HAP-1 (cell line): ENCODE data around the gene SLC38A9.
A peak's percentile ranks its signal among the peaks of the same experiment; 100 is the strongest.

ENCODE experiments used
- DNase-seq, 2 experiments: peaks; one replicate each; pipeline ENCODE4 v3.0.0-alpha.2; 2016 to 2020; ENCODE audit warnings: low spot score in 2 of 2
- H3K27me3 ChIP-seq: fragments of 250-450 bp; sonication (Bioruptor Pico); 2 replicates; pipeline ENCODE4 v1.5.1; 2020; ENCODE audit warnings: low read depth, mild to moderate bottlenecking, moderate library complexity
- H3K36me3 ChIP-seq: fragments of 250-450 bp; sonication (Bioruptor Pico); replicated peaks from 2 replicates; pipeline ENCODE4 v1.5.1; 2020; ENCODE audit warnings: mild to moderate bottlenecking
- H3K4me1 ChIP-seq: fragments of 250-450 bp; sonication (Bioruptor Pico); 2 replicates; pipeline ENCODE4 v1.5.1; 2020; ENCODE audit warnings: mild to moderate bottlenecking
- H3K4me3 ChIP-seq: fragments of 250-450 bp; sonication (Bioruptor Pico); 2 replicates; pipeline ENCODE4 v1.5.1; 2020; ENCODE audit warnings: mild to moderate bottlenecking, moderate library complexity
- H3K9me3 ChIP-seq: fragments of 250-450 bp; sonication (Bioruptor Pico); 2 replicates; pipeline ENCODE4 v1.5.1; 2020; ENCODE audit warnings: mild to moderate bottlenecking, moderate library complexity
- in situ Hi-C: fragments of 300-500 bp; cut with MboI; formaldehyde crosslinking; loops from 3 replicates; pipeline ENCODE4 v1.14.3; 2020; ENCODE audit warnings: low sequenced_read_pairs, inconsistent platforms, mixed read lengths

The SLC38A9 gene

GRCh38 chr5:55626790-55627189, 85.3 kb downstream of the SLC38A9 start:
- in situ Hi-C loops = no loop called here
- Histone ChIP-seq H3K27me3 (no peaks in the 10 kb centered on the region), H3K4me1 (peaks cover 44% of the 10 kb centered on the region), H3K4me3 (no peak overlapping the region), H3K36me3 (no peaks in the 10 kb centered on the region), H3K9me3 (no peaks in the 10 kb centered on the region)
- no peak for DNase-seq

GRCh38 chr5:55625913-55626312, 86.2 kb downstream of the SLC38A9 start:
- DNase-seq = no peak
- Histone ChIP-seq H3K4me3 (no peak overlapping the region), H3K27me3 (no peaks in the 10 kb centered on the region), H3K9me3 (no peaks in the 10 kb centered on the region), H3K36me3 (no peaks in the 10 kb centered on the region), H3K4me1 (peaks cover 44% of the 10 kb centered on the region)
- in situ Hi-C loops = no loop called here

GRCh38 chr5:55625589-55625909, 86.6 kb downstream of the SLC38A9 start:
- in situ Hi-C loops = no loop called here
- H3K4me1 ChIP-seq = peaks cover 44% of the 10 kb centered on the region
- peak; percentile 61 to 71 for DNase-seq
- H3K27me3 ChIP-seq = no peaks in the 10 kb centered on the region
- no peaks in the 10 kb centered on the region for H3K36me3 ChIP-seq
- no peaks in the 10 kb centered on the region for H3K9me3 ChIP-seq
- H3K4me3 ChIP-seq = no peak overlapping the region

GRCh38 chr5:55624841-55625588, 87.1 kb downstream of the SLC38A9 start:
- Histone ChIP-seq H3K9me3 (no peaks in the 10 kb centered on the region), H3K27me3 (no peaks in the 10 kb centered on the region), H3K4me3 (no peak overlapping the region), H3K4me1 (peaks cover 44% of the 10 kb centered on the region), H3K36me3 (no peaks in the 10 kb centered on the region)
- peak; percentile 88 to 91 for DNase-seq
- in situ Hi-C loops = no loop called here

GRCh38 chr5:55623789-55624188, 88.3 kb downstream of the SLC38A9 start:
- no peaks in the 10 kb centered on the region for H3K36me3 ChIP-seq
- peak; percentile 58 to 71 for DNase-seq

GRCh38 chr5:55622460-55622859, 89.7 kb downstream of the SLC38A9 start:
- Histone ChIP-seq H3K36me3 (no peaks in the 10 kb centered on the region), H3K9me3 (no peaks in the 10 kb centered on the region), H3K4me1 (peaks cover 40% of the 10 kb centered on the region), H3K27me3 (no peaks in the 10 kb centered on the region), H3K4me3 (no peak overlapping the region)
- no peak for DNase-seq
- in situ Hi-C loops = no loop called here

More at GRCh38 chr5:55623789-55624188, 88.3 kb downstream of the SLC38A9 start:
- Histone ChIP-seq H3K4me1 (peaks cover 44% of the 10 kb centered on the region), H3K4me3 (no peak overlapping the region), H3K27me3 (no peaks in the 10 kb centered on the region), H3K9me3 (no peaks in the 10 kb centered on the region)
- in situ Hi-C loops = no loop called here

- no peak for DNase-seq
- peaks cover 28% of the 10 kb centered on the region for H3K4me1 ChIP-seq
- in situ Hi-C loops = no loop called here
These were observed 90.9 kb downstream of the SLC38A9 start for GRCh38 chr5:55621229-55621628.

GRCh38 chr5:55620766-55621160, 91.4 kb downstream of the SLC38A9 start:
- no peak overlapping the region for H3K4me3 ChIP-seq
- no peaks in the 10 kb centered on the region; the same call in 1 of the 2 replicates for H3K9me3 ChIP-seq
- no peaks in the 10 kb centered on the region for H3K27me3 ChIP-seq
- in situ Hi-C loops = no loop called here
- no peaks in the 10 kb centered on the region for H3K36me3 ChIP-seq
- no peak for DNase-seq
- H3K4me1 ChIP-seq = peaks cover 23% of the 10 kb centered on the region

More at GRCh38 chr5:55621229-55621628, 90.9 kb downstream of the SLC38A9 start:
- no peaks in the 10 kb centered on the region for H3K36me3 ChIP-seq
- H3K9me3 ChIP-seq = no peaks in the 10 kb centered on the region; the same call in 1 of the 2 replicates
- no peak overlapping the region for H3K4me3 ChIP-seq
- H3K27me3 ChIP-seq = no peaks in the 10 kb centered on the region

- no peaks in the 10 kb centered on the region for H3K36me3 ChIP-seq
- peaks cover 18% of the 10 kb centered on the region for H3K4me1 ChIP-seq
- no peaks in the 10 kb centered on the region for H3K27me3 ChIP-seq
- in situ Hi-C loops = no loop called here
- no peak overlapping the region for H3K4me3 ChIP-seq
- no peak for DNase-seq
- no peaks in the 10 kb centered on the region; the same call in 1 of the 2 replicates for H3K9me3 ChIP-seq
These were observed 91.9 kb downstream of the SLC38A9 start for GRCh38 chr5:55620009-55620765.

- Histone ChIP-seq H3K4me3 (no peak overlapping the region), H3K27me3 (no peaks in the 10 kb centered on the region), H3K9me3 (no peaks in the 10 kb centered on the region; the same call in 1 of the 2 replicates), H3K4me1 (peaks cover 1% of the 10 kb centered on the region), H3K36me3 (no peaks in the 10 kb centered on the region)
- DNase-seq = no peak
- in situ Hi-C loops = no loop called here
These were observed 93.8 kb downstream of the SLC38A9 start for GRCh38 chr5:55618318-55618717.

GRCh38 chr5:55613112-55613868, 98.8 kb downstream of the SLC38A9 start:
- H3K4me1 ChIP-seq = peaks cover 7% of the 10 kb centered on the region; the same call in 1 of the 2 replicates
- H3K9me3 ChIP-seq = no peaks in the 10 kb centered on the region; the same call in 1 of the 2 replicates
- no peaks in the 10 kb centered on the region for H3K36me3 ChIP-seq
- no peak overlapping the region for H3K4me3 ChIP-seq
- H3K27me3 ChIP-seq = no peaks in the 10 kb centered on the region
- in situ Hi-C loops = no loop called here
- DNase-seq = no peak

- Histone ChIP-seq H3K4me1 (peaks cover 7% of the 10 kb centered on the region; the same call in 1 of the 2 replicates), H3K27me3 (no peaks in the 10 kb centered on the region), H3K36me3 (no peaks in the 10 kb centered on the region), H3K9me3 (no peaks in the 10 kb centered on the region), H3K4me3 (no peak overlapping the region)
- DNase-seq = no peak
- in situ Hi-C loops = no loop called here
These were observed 101.6 kb downstream of the SLC38A9 start for GRCh38 chr5:55610542-55610941.

GRCh38 chr5:55609413-55609812, 102.7 kb downstream of the SLC38A9 start:
- in situ Hi-C loops = no loop called here
- Histone ChIP-seq H3K27me3 (no peaks in the 10 kb centered on the region), H3K36me3 (no peaks in the 10 kb centered on the region), H3K4me1 (peaks cover 9% of the 10 kb centered on the region), H3K4me3 (no peak overlapping the region), H3K9me3 (no peaks in the 10 kb centered on the region)
- DNase-seq = no peak
